GM12873 (cell line): ENCODE measurements around the gene SH3BP1.

Source experiments
- TF ChIP-seq, protein P1 (sequence below): IDR thresholded peaks from 2 replicates; pipeline ENCODE4 v1.5.1; 2012; ENCODE audit warnings: low read depth, mild to moderate bottlenecking, moderate library complexity, low read length, control low read depth; ENCODE audit not compliant: insufficient read depth; ENCODE audit errors: missing control alignments

Gene SH3BP1

DNA sequence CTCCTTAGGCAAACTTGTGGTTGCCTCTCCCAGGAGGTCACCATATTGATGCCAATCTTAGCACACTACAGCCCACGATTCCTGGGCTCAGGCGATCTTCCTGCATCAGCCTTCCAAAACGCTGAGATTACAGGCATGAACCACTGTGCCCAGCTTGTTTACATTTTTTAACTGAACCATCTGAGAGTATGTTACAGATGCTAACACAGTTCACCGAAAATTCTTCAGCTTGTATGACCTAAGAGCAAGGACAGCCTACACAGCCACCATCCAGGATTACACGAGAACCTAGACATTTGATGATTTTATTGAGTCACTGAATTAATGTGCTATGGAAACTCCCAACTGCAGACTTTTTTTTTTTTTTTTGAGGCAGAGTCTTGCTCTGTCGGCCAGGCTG lies 30.1 kb downstream of the SH3BP1 start:
- TF ChIP-seq, protein P1, sequence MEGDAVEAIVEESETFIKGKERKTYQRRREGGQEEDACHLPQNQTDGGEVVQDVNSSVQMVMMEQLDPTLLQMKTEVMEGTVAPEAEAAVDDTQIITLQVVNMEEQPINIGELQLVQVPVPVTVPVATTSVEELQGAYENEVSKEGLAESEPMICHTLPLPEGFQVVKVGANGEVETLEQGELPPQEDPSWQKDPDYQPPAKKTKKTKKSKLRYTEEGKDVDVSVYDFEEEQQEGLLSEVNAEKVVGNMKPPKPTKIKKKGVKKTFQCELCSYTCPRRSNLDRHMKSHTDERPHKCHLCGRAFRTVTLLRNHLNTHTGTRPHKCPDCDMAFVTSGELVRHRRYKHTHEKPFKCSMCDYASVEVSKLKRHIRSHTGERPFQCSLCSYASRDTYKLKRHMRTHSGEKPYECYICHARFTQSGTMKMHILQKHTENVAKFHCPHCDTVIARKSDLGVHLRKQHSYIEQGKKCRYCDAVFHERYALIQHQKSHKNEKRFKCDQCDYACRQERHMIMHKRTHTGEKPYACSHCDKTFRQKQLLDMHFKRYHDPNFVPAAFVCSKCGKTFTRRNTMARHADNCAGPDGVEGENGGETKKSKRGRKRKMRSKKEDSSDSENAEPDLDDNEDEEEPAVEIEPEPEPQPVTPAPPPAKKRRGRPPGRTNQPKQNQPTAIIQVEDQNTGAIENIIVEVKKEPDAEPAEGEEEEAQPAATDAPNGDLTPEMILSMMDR, result no peak

DNA sequence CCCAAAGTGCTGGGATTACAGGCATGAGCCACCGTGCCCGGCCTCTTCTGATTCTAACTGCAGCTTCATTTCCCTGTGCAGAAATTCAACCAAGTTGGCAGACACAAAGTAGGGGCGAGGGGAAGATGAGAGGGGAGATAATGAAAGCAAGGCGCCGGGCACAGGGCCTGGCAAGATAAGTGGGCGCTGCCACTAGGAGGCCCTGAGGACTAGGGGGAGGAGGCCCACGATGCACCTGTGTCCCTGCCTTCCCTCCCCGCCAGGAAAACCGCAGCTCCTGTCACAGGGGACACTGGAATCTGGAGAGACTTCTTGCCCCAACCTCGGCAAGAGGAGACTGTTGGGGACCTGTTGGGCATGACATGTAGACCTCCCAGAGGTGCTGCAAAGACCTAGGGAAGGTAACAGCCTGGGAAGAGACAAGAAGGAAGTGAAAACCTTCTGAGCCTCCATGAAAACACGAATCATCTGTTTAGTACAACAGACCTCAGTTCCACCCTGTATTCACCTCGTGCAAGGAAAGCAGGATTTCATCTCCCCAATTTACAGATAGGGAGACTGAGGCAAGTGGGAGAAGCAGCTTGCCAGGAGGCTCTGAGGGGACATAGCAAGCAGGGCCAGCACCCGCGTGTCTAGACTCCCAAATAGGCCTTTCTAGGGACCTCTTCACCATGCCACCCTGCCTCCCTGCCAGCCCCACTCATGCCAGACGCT lies 32.9 kb downstream of the SH3BP1 start:
- TF ChIP-seq, protein P1, result peak; percentile 26

DNA sequence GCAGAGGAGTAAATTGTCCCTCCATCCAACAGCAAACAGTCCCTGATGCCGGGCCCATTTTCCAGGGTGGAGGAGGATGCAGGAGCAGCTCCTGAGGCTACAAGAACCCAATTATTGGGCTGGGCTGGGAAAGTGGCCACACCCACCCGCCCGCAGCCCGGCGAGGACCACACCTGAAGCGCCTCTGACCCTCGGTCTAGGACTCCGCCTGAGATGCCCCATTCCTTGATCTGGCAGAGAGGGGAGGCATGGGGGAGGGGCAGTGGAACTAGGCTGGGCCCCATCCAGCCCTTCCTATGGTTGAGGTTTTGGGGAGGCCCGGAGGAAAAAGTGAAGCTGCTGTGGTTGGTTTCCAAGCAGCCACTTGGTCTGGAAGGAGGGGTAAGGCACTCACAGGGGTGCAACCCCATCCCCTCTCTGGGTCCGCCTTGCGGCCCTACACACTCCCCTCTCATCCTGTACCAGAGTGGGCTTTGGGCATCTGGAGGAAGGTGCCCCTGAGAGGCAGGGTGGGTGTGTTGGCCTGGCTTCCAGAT lies 33.5 kb downstream of the SH3BP1 start:
- TF ChIP-seq, protein P1, result no peak

DNA sequence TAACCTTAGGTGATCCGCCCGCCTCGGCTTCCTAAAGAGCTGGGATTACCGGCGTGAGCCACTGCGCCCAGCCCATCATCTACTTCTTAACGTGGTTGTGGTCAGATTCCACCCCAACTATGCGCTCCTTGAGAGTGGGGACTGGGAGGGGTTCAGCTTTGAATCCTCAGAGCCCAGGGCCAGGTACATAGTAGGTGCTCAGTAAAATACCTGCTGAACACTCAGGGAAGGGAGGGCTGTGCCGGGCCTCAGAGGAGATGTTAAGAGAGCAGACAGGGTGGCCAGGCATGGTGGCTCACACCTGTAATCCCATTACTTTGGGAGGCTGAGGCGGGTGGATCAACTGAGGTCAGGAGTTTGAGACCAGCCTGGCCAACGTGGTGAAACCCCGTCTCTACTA lies 34.8 kb downstream of the SH3BP1 start:
- TF ChIP-seq, protein P1, result no peak

DNA sequence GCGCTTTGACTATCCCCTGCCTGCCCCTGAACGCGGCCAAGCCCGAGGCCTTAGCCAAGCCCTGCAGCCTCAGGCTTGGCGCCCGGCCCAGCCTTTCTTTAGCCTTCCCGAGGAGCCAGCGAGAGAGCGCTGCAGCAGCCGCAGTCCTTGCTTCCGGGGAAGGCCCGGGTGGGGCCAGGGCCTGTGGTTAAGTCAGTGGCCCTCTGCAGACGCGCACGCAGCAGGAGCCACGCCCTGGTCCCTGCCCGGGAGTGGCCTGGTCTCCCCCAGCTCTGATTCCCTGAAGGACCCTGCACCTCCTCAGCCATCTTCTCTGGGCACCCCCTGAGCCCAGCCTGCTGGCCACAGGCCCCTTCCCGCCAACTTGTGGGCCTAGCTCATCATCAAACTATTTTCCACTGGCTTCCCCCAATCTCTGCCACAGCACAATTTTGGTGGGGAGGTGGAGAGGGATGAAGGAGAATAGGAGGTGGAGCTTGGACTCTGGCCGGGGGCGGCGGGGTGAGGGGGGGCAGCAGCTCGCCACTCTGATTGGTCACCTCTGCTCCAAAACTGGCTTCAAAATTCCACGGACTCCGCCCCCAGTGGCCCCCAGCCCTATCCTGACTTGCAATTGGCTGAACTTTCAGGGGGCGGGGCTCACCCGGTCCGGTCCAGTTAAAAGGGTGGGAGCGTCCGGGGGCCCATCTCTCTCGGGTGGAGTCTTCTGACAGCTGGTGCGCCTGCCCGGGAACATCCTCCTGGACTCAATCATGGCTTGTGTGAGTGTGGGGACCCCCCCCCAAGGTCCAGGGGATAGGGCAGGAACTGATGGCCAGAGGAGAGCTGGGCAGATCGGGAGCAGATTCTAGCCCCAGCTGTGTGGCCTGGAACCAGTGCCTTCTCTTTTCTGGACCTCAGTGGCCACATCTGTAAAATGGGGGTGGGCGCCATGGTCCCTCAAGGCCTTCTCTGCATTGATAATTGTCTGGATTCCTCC lies 35.8 kb downstream of the SH3BP1 start, which contains the start of gene LGALS1:
Gene LGALS1 (plus strand): TSS at position 686 of the 979 bp plus-strand sequence. CDS start 67 bp downstream, at position 753.
- TF ChIP-seq, protein P1, result no peak

DNA sequence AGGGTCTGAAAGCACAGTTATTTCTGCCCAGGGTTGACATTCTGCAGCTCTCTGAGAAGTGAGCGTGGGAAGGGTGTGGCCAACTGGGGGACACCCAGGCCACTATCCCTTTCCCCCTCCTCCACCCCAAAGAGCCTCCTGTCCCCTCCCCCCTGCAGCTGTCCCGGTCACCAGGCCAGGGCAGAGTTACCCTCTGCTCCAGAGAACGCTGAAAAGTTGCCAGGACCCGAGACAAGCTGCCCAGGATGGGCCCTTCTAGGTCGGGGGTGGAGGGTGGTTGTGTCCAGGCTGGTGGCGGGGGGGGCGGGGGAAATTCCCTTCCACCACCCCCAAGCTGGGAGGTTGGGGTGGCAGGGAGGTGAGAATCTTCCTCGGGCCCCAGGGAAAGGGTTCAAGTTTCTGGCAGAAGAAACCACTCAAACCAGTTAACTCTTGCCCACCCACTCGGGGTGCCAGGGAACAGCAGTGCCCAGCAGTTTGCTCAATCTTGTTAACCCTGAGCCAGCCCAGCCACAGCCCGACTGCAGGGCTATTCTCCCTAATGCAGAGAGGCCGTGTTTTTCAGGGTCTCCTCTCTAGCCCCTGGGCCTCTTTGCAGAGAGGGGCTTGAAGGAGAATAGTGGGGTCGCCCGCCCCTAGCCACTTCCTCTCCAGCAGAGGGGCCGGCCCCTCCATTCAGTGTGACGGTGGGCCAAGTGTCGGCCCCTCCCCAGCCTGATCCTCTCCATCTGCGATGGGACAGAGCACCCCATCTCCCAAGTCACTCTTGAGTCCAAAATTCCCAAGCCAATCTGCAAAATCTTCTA lies 36.7 kb downstream of the SH3BP1 start:
- TF ChIP-seq, protein P1, result no peak
